NCI-H187 (cell line): ENCODE results near the gene ETS2.
"Not testable (repeated sequence)": the region's sequence is repeated elsewhere in the genome, so short reads cannot be mapped to it uniquely, and the experiment has no call there.

ENCODE experiments used
- DNase-seq, 2 experiments: peaks; one replicate each; lab custom pipeline; 2025; lab: John Stamatoyannopoulos, UW

ETS2 gene

DNA sequence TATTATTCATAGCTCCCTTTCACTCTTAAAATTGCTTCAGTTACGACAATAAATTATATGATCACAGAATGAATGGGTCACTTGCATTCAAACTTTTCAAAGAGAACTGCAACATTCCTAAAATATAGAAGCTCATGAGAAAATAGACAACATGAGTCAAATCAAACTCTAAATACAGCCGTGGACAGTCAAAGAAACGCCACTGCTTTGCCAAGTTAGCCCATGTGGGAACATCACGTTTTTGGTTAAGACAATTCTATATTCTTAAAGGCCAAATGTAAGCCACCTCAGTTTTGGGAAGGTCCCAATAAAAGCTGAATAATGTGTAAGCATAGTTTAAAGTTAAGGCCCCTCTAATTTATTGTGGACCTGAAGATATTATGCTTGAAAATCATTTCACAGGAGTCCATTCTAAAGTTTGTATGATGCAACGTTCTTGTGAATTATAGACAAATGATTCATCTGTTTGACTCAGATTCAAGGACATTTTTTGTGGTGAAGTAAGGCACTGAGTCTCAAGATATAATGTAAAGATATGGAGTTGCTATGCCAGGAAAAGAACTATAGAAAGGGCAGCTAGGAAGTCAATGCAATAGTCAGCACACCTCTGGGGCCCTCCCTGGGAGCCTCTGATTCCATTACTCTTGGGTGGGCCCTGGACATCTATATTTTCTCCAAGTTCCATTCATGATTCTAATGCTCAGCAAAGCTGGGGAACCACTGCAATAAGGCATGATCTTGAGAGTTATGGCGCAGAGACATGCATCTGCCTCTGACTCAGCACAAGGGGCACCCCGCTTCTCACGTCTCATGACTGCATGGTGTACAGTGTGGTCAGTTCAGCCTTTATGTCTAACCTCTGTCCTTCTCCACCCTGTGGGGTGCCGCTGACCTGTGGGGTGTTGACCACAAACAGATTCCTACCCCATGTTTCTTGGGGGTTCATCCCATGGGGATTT, 33.9 kb downstream of the ETS2 start:
- no peak for DNase-seq

DNA sequence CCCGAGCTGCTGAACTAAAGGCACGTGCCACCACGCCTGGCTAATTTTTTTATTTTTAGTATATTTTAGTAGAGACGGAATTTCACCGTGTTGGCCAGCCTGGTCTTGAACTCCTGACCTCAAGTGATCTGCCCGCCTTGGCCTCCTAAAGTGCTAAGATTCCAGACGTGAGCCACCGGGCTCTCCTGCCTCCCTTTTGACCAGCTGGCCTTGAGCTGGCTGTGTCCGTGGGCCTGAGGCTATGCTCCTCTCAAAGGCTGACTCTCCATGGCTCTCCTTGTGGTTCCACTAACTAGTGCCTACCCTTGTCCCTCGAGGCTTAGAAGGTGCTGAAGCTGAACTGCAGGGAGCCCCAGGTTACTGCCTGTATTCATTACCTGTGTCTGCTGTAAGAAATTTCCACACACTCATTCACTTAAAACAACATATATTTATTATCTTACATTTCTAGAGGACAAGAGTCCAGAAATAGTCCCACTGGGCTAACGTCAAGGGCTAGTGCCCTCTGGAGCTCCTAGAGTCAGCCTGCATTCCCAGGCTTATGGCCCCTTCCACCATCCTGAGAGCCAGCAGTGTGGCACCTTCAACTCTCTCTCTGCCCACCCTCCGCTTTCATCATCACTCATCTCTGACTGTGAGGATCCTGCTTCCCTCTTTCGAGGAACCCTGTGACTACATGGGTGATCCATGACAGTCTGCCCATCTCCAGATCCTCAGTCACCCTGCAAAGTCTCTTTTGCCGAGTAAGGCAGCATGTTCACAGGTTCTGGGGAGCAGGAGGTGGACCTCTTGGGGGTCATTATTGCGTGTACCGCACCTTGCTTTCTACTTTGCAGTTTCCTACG, 34.9 kb downstream of the ETS2 start:
- DNase-seq: no peak

GRCh38 chr21:38841472-38841871, 35.7 kb downstream of the ETS2 start:
- DNase-seq: no peak

- no peak for DNase-seq
Measured at GRCh38 chr21:38842079-38842478, 36.4 kb downstream of the ETS2 start.

GRCh38 chr21:38843379-38843778, 37.6 kb downstream of the ETS2 start:
- DNase-seq: no peak

- DNase-seq: no peak
Measured at GRCh38 chr21:38843806-38844503, 38.2 kb downstream of the ETS2 start.

- not testable (repeated sequence) for DNase-seq
Measured at GRCh38 chr21:38845374-38845773, 39.6 kb downstream of the ETS2 start.

DNA sequence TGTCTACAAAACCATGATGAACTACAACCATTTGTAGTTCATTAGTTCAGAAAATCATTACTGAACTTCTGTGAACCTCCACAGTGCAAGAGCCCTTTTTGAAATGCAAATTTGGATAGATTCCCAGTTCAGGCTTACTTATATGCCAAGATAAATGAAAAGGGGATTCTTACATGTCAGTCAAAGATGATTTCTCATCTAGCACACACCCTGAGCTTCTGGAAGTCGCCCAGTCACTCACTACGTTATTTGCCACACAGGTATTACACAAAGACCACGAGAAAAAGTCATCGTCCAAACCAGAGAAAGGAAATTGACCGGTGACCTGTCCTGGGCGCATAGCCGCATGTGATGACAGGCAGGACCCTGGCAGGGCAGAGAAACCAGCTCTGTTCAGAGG, 41.8 kb downstream of the ETS2 start:
- DNase-seq: no peak

DNA sequence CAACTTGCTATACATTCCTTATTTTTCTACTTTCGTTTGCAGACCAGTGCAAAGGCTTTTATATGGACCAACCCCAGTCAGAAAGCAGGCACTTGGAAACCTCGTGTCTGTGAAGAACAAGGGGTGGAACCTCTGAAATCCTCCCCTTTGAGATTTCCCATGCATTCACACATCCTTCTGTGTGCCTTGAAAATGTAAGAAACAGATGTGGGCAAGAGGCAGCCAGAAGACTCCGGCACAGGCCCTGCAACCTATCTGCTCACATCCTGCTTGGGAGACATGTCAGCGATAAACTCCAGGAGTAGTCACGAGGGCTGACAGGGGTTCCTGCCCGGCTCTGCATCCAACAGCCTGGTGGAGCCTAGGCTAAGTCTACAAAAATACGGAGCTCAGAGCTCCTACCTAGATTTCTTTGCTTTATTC, 42.5 kb downstream of the ETS2 start:
- DNase-seq: no peak

DNA sequence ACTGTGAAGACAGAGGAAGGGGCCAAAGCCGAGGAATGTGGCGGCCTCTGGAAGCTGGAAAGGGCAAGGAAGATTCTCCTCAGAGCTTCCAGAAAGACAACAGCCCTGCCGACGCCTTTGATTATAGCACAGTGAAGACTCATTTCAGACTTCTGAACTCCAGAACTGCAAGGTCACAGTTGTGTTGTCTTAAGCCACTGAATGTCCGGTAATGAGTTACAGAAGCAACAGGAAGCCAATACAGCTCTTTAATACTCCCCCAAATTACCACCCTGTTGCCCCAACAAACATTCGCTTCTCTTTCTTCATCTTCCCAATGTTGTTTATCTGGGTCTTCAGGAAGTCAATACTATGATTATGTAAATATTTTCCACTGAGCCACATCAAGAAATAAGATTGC, 44.0 kb downstream of the ETS2 start:
- no peak for DNase-seq

DNA sequence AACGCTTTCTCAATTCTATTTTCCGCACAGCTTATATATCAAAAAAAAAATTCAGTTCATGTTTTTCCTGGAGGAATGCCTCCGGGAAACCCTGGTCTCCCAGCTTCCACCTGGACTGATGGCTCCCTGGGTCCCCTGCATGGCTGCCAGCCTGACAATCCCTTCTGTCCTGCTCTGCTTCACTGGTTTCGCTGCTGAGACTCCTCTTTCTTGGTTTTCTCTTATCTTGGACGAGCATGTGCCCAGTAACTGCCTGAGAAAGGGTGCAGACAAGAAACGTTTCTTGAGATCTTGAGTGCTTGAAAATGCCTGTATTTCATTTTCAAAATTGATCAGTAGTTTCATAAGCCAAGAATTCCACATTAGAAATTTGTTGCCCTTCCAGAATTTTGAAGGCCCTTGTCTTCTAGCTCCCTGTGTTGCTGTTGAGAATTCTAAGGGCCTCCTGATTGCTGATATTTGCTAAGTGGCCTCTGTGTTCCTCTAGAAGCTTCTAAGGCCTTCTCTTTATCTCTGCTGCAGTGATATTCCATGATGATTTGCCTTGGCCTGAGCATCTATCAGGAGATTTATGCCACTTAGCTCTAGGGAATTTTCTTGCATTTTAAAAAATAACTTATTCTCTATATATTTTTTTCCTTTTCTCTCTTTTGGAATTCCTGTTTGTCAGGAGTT, 44.7 kb downstream of the ETS2 start:
- DNase-seq: no peak

DNA sequence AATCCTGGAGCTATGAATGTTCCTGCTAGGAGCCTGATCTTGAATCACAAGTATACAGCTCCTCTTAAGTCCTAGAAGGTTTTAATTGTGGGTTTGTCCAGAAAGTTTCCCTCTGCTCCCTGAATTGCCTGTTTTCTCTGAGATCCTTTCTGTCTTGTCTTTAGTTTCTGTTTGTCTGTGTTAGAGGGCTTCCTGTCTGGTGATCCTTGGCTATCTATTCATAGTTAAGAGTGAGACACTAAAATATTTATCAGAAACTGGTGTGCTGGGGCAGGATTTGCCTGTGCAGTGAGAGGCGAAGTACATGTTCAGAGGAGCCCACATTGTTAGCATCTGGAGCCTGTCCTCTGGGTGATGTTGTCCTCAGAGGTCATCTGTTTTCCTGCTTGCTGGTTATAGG, 45.4 kb downstream of the ETS2 start:
- DNase-seq: no peak

DNA sequence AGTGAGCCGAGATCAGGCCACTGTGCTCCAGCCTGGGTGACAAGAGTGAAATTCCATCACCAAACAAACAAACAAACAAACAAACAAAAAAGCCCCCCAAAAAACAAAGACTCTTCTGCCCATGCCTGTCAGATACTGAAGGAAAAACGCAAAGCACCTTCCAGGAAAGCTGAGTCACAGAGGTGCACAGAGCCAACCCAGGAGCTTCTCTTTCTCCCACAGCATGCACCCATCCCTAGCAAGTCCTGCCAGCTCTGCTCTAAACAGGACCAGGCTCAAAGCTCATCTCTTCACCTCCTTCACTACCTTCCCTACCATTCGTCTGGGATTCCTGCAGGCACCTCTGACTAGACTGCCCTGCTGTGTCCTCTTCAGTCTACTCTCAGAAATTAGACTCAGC, 46.5 kb downstream of the ETS2 start:
- no peak for DNase-seq

GRCh38 chr21:38852708-38853107, 47.0 kb downstream of the ETS2 start:
- DNase-seq: no peak

DNA sequence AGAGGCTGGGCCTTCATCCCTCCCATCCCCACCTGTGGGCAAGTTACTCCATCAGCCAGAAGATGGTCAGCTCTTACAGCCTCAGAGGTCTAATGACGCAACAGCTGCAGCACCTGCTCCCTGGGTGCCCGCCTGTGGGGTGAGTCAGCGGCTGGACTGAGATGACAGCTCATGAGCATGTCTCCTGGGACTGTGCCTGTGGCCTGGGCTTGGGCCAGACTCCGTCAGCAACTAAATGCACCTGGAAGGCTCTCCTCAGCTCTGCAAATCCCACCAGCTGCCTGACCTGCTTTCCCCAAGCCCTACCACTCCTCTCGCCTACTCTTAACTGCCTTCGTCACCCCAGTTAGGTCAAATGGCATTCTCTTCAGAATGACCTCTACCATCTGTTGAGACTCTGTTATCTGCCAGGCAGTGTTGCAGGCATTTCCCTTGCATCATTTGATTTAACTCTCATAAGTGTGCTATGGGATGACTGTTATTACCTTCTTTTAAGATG, 47.7 kb downstream of the ETS2 start:
- no peak for DNase-seq

GRCh38 chr21:38857152-38857825, 51.6 kb downstream of the ETS2 start:
- DNase-seq: no peak

GRCh38 chr21:38858026-38858811, 52.5 kb downstream of the ETS2 start:
- DNase-seq: no peak

DNA sequence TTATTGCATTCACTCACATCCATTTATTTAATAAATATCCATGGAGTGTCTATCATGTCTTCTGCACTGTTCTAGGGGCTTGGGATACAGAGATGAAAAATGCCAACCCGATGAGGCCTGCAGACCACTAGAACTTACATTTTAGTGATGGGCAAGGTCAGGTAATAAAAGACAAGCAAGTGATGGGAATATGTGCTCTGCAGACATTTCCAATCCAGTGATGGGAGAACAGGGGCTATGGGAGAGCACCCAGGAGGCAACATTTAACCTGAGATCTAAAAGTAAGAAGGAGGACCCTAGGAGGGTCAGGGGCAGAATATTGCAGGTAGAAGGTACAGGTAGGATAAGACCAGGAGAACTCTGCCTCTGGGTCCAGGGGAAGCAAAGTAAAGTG, 53.1 kb downstream of the ETS2 start:
- DNase-seq: no peak

- DNase-seq: no peak
Measured at GRCh38 chr21:38859852-38860251, 54.1 kb downstream of the ETS2 start.

DNA sequence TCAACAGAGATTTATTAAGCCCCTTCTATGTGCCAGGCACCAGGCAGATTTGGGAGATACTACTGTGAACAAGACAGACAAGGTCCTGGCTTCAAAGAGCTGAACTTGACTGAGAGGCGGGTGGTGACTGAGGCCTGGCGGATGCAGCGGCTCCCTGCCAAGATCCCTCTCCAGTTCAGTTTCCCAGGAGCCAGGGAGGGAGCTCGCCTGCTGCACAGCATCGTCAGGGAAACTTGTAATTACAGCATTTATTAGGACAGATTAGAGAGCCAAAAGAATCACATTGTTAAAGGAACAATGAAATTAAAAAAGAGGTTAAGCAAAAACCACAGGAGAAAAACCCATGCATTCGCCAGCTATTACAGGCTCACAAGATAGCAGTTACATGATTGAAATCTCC, 55.3 kb downstream of the ETS2 start:
- DNase-seq: no peak
